Measurements from ENCODE around the gene BAHCC1. TPM values are rescaled to one million over a fixed set of nuclear protein-coding genes. Genes with fewer than 3 reads are reported as not detected.

Gene BAHCC1
- total and polyA plus RNA-seq, 2 of the 8 experiments (the other 6 are each of a cell fraction or from before 2014, with no cell fraction given) = 0.26 to 0.58 TPM

GRCh38 chr17:81509207-81509971 is 114.1 kb downstream of the BAHCC1 start (continued):
- TF ChIP-seq HDAC2 (IDR thresholded peaks at IDR 0.05; ENCODE audit: borderline replicate concordance in 1 of 2, low read depth in 2 of 2, low read length in 2 of 2) (no peak), TCF12 (IDR thresholded peaks at IDR 0.05; ENCODE audit: low read depth, low read length) (no peak), MAFK (IDR thresholded peaks at IDR 0.05; ENCODE audit: low read depth, low read length) (no peak), FOSL1 (IDR thresholded peaks at IDR 0.05; ENCODE audit: insufficient read depth, low read depth, low read length) (no peak), NRF1 (IDR thresholded peaks at IDR 0.05; ENCODE audit: low read depth, low read length) (no peak; the same call in 1 of the 2 replicates), POLR2AphosphoS5 (IDR thresholded peaks at IDR 0.05; ENCODE audit: low read depth, low read length) (peak; percentile 64; the same call in 1 of the 2 replicates), GTF2F1 (IDR thresholded peaks at IDR 0.05; ENCODE audit: borderline replicate concordance, low read depth, low read length) (no peak), SP1 (IDR thresholded peaks at IDR 0.05; ENCODE audit: low read depth, low read length) (no peak), RBBP5 (IDR thresholded peaks at IDR 0.05; ENCODE audit: borderline replicate concordance, low read depth, low read length) (no peak), TAF1 (IDR thresholded peaks at IDR 0.05; ENCODE audit: low read depth, low read length) (no peak), BACH1 (IDR thresholded peaks at IDR 0.05; ENCODE audit: low read length) (no peak), JUND (IDR thresholded peaks at IDR 0.05; ENCODE audit: low read length) (no peak), CBX8 (IDR thresholded peaks at IDR 0.05; ENCODE audit: borderline replicate concordance, low read depth, low read length) (no peak)

Data from H1 (cell line).